H1 (cell line): Measurements from ENCODE around the gene BCO2. TPM values are rescaled to one million over a fixed set of nuclear protein-coding genes. Genes with fewer than 3 reads are reported as not detected.

Experiments
- BACH1 ChIP-seq: IDR thresholded peaks from 2 replicates; pipeline ENCODE4 v1.6.1; 2012; ENCODE audit warnings: low read length, improper control_type of control experiment
- CHD7 ChIP-seq: fragments of 300-600 bp; sonication (generic); IDR thresholded peaks from 2 replicates; pipeline ENCODE4 v1.7.1; 2012; ENCODE audit warnings: low read length, moderate library complexity, mild to moderate bottlenecking, inconsistent platforms; ENCODE audit not compliant: insufficient replicate concordance
- CREB1 ChIP-seq: IDR thresholded peaks from 2 replicates; pipeline ENCODE4 v1.6.1; 2012; ENCODE audit warnings: inconsistent platforms
- HDAC6 ChIP-seq: IDR thresholded peaks from one replicate; pipeline ENCODE4 v1.7.1; 2012; ENCODE audit warnings: low read depth, mild to moderate bottlenecking, inconsistent platforms, low read length, moderate library complexity
- POU5F1 ChIP-seq: IDR thresholded peaks from 2 replicates; pipeline ENCODE4 v1.6.1; 2011; ENCODE audit warnings: low read depth, mild to moderate bottlenecking, low read length, moderate library complexity
- polyA plus RNA-seq, 7 experiments: library from polyadenylated mRNA; depleted of rRNA in 3 of 7; stranded (reverse) in 5 of 7; unstranded in 2 of 7; fragments of >200 nt in 5 of 7; fragments of 200-250 nt in 2 of 7; gene quantifications; 1 replicate in 5 of 7; 2 replicates in 1 of 7; 4 replicates in 1 of 7; pipeline versions ENCODE4 v1.2.1 to v1.2.3, GENCODE V29; 2011 to 2013; ENCODE audit warnings: missing spikeins in 2 of 7, mixed read lengths in 2 of 7
- total RNA-seq: library from RNA; stranded (reverse); fragmentation: NEBNext Ultra II Directional; extraction: Animal tissue kit (Norgen Biotek cat#: 25700); gene quantifications from 2 replicates; pipeline ENCODE4 v1.2.1, GENCODE V29; 2021

The BCO2 gene
- total and polyA plus RNA-seq, 2 of the 8 experiments (the other 6 are each of a cell fraction or from before 2014, with no cell fraction given) = 0.42 to 0.82 TPM

GRCh38 chr11:112172362-112172994 lies 2.8 kb upstream of the BCO2 start (continued):
- TF ChIP-seq CHD7 (no peak), POU5F1 (no peak), BACH1 (no peak), HDAC6 (no peak), CREB1 (no peak)
